BJ (cell line): ENCODE data around the gene LRIT3. TPM values are rescaled to one million over a fixed set of nuclear protein-coding genes. Genes with fewer than 3 reads are reported as not detected.
A peak's percentile ranks its signal among the peaks of the same experiment; 100 is the strongest.

Experiments
- CTCF ChIA-PET: fragments of 350-600 bp; formaldehyde crosslinking; extraction: SDS; loops from one replicate; lab custom pipeline; 2021; ENCODE audit warnings: antibody characterized with exemption, inconsistent platforms; lab: Yijun Ruan, JAX
- POLR2A ChIA-PET: fragments of 300-600 bp; sonication (Branson Sonifier 250); formaldehyde crosslinking; extraction: SDS; loops from one replicate; lab custom pipeline; 2021; ENCODE audit warnings: antibody characterized with exemption; lab: Charles Lee
- DNase-seq: peaks from one replicate; pipeline ENCODE4 v3.0.0-alpha.2; 2011; ENCODE audit warnings: low read depth
- H3K27me3 ChIP-seq: 2 replicates; pipeline ENCODE4 v1.6.0; 2011; ENCODE audit warnings: low read length; ENCODE audit not compliant: control insufficient read depth, insufficient read depth
- H3K36me3 ChIP-seq: 2 replicates; pipeline ENCODE4 v1.5.1; 2011; ENCODE audit warnings: low read length; ENCODE audit not compliant: control insufficient read depth, insufficient read depth
- H3K4me3 ChIP-seq: 2 replicates; pipeline ENCODE4 v1.5.1; 2011; ENCODE audit warnings: low read depth, mild to moderate bottlenecking, control low read depth, low read length
- polyA plus RNA-seq: library from polyadenylated mRNA; depleted of rRNA; stranded (reverse); fragments of >200 nt; gene quantifications from 2 replicates; pipeline ENCODE4 v1.2.3, GENCODE V29; 2011; rRNA removed
- TF ChIP-seq, protein P1 (sequence below): IDR thresholded peaks from 2 replicates; pipeline ENCODE4 v1.5.1; 2011; ENCODE audit warnings: low read depth, mild to moderate bottlenecking, control low read depth, inconsistent platforms, low read length, moderate library complexity; ENCODE audit not compliant: insufficient read depth

Gene LRIT3
- polyA plus RNA-seq, 1 experiment, result 0.01 TPM

DNA sequence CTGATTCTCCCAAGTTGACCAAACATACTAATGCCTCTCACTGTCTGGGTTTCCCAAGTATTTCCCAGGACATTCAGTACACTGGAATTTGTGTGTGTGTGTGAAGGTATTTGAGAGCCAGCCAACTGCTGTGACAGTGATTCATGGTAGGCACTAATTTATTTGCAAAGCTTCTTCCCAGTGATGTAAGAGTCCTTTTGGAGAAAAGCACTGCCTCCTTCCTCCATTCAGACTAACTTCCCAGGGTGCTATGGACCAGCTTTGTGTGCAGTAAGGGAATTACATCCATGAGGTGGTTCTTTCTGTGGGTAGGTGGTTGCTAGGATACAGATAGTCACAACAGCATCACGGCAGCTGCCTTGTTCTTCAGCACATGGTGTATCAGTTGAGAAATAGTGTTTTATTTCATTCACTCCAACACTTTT lies 73.5 kb downstream of the LRIT3 start:
- H3K27me3 ChIP-seq, result no peaks in the 10 kb centered on the region
- no peaks in the 10 kb centered on the region for H3K36me3 ChIP-seq
- POLR2A ChIA-PET, result no interaction called here
- DNase-seq, result peak; percentile 96
- H3K4me3 ChIP-seq, result no peak overlapping the region
- TF ChIP-seq, protein P1, sequence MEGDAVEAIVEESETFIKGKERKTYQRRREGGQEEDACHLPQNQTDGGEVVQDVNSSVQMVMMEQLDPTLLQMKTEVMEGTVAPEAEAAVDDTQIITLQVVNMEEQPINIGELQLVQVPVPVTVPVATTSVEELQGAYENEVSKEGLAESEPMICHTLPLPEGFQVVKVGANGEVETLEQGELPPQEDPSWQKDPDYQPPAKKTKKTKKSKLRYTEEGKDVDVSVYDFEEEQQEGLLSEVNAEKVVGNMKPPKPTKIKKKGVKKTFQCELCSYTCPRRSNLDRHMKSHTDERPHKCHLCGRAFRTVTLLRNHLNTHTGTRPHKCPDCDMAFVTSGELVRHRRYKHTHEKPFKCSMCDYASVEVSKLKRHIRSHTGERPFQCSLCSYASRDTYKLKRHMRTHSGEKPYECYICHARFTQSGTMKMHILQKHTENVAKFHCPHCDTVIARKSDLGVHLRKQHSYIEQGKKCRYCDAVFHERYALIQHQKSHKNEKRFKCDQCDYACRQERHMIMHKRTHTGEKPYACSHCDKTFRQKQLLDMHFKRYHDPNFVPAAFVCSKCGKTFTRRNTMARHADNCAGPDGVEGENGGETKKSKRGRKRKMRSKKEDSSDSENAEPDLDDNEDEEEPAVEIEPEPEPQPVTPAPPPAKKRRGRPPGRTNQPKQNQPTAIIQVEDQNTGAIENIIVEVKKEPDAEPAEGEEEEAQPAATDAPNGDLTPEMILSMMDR, result no peak
- CTCF ChIA-PET, result interaction anchor here (0.6 to 1.1 kb wide), 2 partner anchors 11 to 1787 kb away, joined by 4 read pairs; no protein-coding TSS in a partner anchor

Other genes starting within 250 kb of the LRIT3 start
- gene CASP6, start 144.7 kb upstream of the LRIT3 start, polyA plus RNA-seq, result 17.0 and 31.6 TPM in 2 replicates
- gene PLA2G12A, start 118.0 kb upstream of the LRIT3 start, polyA plus RNA-seq, result 52.7 and 62.6 TPM in 2 replicates
- gene CFI, start 46.1 kb upstream of the LRIT3 start, polyA plus RNA-seq, result 1.3 and 3.0 TPM in 2 replicates
- 5.8 and 13.3 TPM in 2 replicates for gene GAR1, start 32.3 kb upstream of the LRIT3 start, polyA plus RNA-seq
- gene RRH, start 20.1 kb upstream of the LRIT3 start, polyA plus RNA-seq, result 0.05 and 0.20 TPM in 2 replicates
- 2.1 and 3.2 TPM in 2 replicates for gene EGF, start 64.8 kb downstream of the LRIT3 start, polyA plus RNA-seq